A549 (cell line): ENCODE measurements around the gene SYT3. TPM values are rescaled to one million over a fixed set of nuclear protein-coding genes. Genes with fewer than 3 reads are reported as not detected.
A peak's percentile ranks its signal among the peaks of the same experiment; 100 is the strongest.

Experiments
- BHLHE40 ChIP-seq: IDR thresholded peaks from 2 replicates; pipeline ENCODE4 v1.6.1; 2012; ENCODE audit warnings: low read depth, low read length, inconsistent platforms
- CBX8 ChIP-seq: fragments of 200-600 bp; sonication (generic); IDR thresholded peaks from 2 replicates; pipeline ENCODE4 v1.6.1; 2016
- CEBPB ChIP-seq, 2 experiments: fragments of >200 bp in 1 of 2; sonication (Bioruptor Twin) in 1 of 2; formaldehyde crosslinking in 1 of 2; IDR thresholded peaks; 2 replicates each; pipeline ENCODE4 v1.6.1; 2012 to 2016
- EHF ChIP-seq: fragments of 250-450 bp; sonication (Bioruptor Pico); IDR thresholded peaks from 2 replicates; pipeline ENCODE4 v1.5.0; 2020; ENCODE audit warnings: mild to moderate bottlenecking
- FOSB ChIP-seq: fragments of 250-450 bp; sonication (Bioruptor Pico); IDR thresholded peaks from 2 replicates; pipeline ENCODE4 v1.5.0; 2020; ENCODE audit warnings: mild to moderate bottlenecking, moderate library complexity
- GATA3 ChIP-seq: IDR thresholded peaks from 2 replicates; pipeline ENCODE4 v1.6.1; 2012; ENCODE audit warnings: borderline replicate concordance
- HDAC2 ChIP-seq: fragments of 200-600 bp; sonication (generic); IDR thresholded peaks from 2 replicates; pipeline ENCODE4 v1.6.1; 2016
- JUN ChIP-seq, 2 experiments: fragments of >200 bp; sonication (Bioruptor Twin); formaldehyde crosslinking; IDR thresholded peaks; 2 replicates in 1 of 2; 3 replicates in 1 of 2; pipeline ENCODE4 v1.6.1; 2016 to 2017
- JUNB ChIP-seq: fragments of >200 bp; sonication (Bioruptor Twin); formaldehyde crosslinking; IDR thresholded peaks from 2 replicates; pipeline ENCODE4 v1.6.1; 2016
- KDM1A ChIP-seq: fragments of 200-600 bp; sonication (generic); IDR thresholded peaks from 2 replicates; pipeline ENCODE4 v1.6.1; 2016; ENCODE audit warnings: low read depth, mild to moderate bottlenecking
- MYC ChIP-seq: IDR thresholded peaks from 2 replicates; pipeline ENCODE4 v1.6.1; 2012; ENCODE audit warnings: mild to moderate bottlenecking, inconsistent platforms, low read length, improper control_type of control experiment, borderline replicate concordance
- RARB ChIP-seq: fragments of 250-450 bp; sonication (Bioruptor Pico); IDR thresholded peaks from 2 replicates; pipeline ENCODE4 v1.8.0; 2021; ENCODE audit warnings: mild to moderate bottlenecking, moderate library complexity
- RCOR1 ChIP-seq: fragments of 150-350 bp; IDR thresholded peaks from 2 replicates; pipeline ENCODE4 v1.6.1; 2014; ENCODE audit warnings: antibody characterized with exemption, low read length, low read depth
- TFCP2L1 ChIP-seq: fragments of 250-450 bp; sonication (Bioruptor Pico); IDR thresholded peaks from 2 replicates; pipeline ENCODE4 v1.5.0; 2021; ENCODE audit warnings: mild to moderate bottlenecking
- ZC3H11A ChIP-seq: fragments of 450-650 bp; IDR thresholded peaks from 2 replicates; pipeline ENCODE4 v1.6.1; 2014; ENCODE audit warnings: antibody characterized with exemption, mild to moderate bottlenecking
- ZFP36 ChIP-seq: fragments of 450-650 bp; IDR thresholded peaks from 2 replicates; pipeline ENCODE4 v1.6.1; 2014; ENCODE audit warnings: borderline replicate concordance; ENCODE audit not compliant: partially characterized antibody
- ZNF302 ChIP-seq: fragments of 250-450 bp; sonication (Bioruptor Pico); IDR thresholded peaks from 2 replicates; pipeline ENCODE4 v1.9.0; 2021; ENCODE audit warnings: inconsistent platforms, mild to moderate bottlenecking, moderate library complexity
- ZSCAN20 ChIP-seq: fragments of 250-450 bp; sonication (Bioruptor Pico); IDR thresholded peaks from 2 replicates; pipeline ENCODE4 v1.8.0; 2022; ENCODE audit warnings: mild to moderate bottlenecking, moderate library complexity
- polyA plus RNA-seq, 4 experiments: library from polyadenylated mRNA; depleted of rRNA in 3 of 4; stranded (reverse); fragments of >200 nt; fragmentation: RNase III in 1 of 4; extraction: RNeasy Plus Mini Kit Qiagen cat#74134 plus additional on column Dnase treatment in 1 of 4; gene quantifications; 2 replicates in 3 of 4; 3 replicates in 1 of 4; pipeline ENCODE4 v1.2.3, GENCODE V29; 2011 to 2017
- TF ChIP-seq, protein P1 (sequence below): fragments of >200 bp; sonication (Bioruptor Twin); formaldehyde crosslinking; IDR thresholded peaks from 3 replicates; pipeline ENCODE4 v1.6.1; 2016
- TF ChIP-seq, protein P2 (sequence below): fragments of 250-450 bp; sonication (Bioruptor Pico); IDR thresholded peaks from 2 replicates; pipeline ENCODE4 v1.5.0; 2021; ENCODE audit warnings: mild to moderate bottlenecking, moderate library complexity, borderline replicate concordance
- TF ChIP-seq, protein P3 (sequence below): IDR thresholded peaks from 2 replicates; pipeline ENCODE4 v1.6.1; 2012; ENCODE audit warnings: low read depth, borderline replicate concordance
- TF ChIP-seq, protein P4 (sequence below): fragments of >200 bp; sonication (Bioruptor Twin); formaldehyde crosslinking; IDR thresholded peaks from 3 replicates; pipeline ENCODE4 v1.5.1; 2016
- TF ChIP-seq, protein P5 (sequence below): fragments of 450-650 bp; IDR thresholded peaks from 2 replicates; pipeline ENCODE4 v1.6.1; 2014; ENCODE audit warnings: antibody characterized with exemption
- TF ChIP-seq, protein P6 (sequence below): fragments of >200 bp; sonication (Bioruptor Twin); formaldehyde crosslinking; IDR thresholded peaks from 2 replicates; pipeline ENCODE4 v1.6.1; 2016

Gene SYT3
- polyA plus RNA-seq, 2 of the 4 experiments (the other 2 are of a cell fraction) = 0.25 to 1.1 TPM

DNA sequence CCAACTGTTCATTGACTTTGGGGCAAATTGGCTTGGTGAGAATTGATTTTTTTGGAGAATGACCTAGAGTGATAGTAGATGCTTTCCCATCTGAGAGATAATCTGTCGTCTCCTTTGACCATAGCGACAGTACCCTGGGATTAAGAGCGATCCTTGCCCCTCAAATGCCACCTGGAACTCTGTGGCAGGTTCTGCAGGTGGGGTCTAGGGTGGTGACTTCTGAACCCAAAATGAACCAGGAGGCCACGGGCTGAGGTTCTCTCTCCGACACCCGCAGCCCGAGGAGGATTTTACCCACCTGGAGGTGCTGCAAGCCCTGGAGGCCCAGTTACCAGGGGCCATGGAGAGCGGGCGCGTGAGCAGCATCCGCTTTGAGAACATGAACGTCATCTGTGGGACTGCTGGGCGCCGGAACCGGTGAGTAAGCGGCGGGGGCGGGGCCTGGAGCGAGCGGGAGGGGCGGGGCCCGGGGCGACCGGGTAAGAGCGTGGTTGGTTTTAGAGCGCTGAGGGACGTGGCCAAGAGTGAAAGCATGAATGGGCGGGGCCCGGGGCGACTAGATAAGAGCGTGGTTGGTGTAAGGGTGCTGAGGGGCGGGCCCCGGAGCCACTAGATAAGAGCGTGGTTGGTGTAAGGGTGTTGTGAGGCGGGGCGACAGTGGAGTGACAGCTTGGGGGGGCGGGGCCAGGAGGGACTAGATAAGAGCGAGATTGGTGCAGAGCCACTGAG, 18.2 kb upstream of the SYT3 start (continued):
- TF ChIP-seq, protein P1, sequence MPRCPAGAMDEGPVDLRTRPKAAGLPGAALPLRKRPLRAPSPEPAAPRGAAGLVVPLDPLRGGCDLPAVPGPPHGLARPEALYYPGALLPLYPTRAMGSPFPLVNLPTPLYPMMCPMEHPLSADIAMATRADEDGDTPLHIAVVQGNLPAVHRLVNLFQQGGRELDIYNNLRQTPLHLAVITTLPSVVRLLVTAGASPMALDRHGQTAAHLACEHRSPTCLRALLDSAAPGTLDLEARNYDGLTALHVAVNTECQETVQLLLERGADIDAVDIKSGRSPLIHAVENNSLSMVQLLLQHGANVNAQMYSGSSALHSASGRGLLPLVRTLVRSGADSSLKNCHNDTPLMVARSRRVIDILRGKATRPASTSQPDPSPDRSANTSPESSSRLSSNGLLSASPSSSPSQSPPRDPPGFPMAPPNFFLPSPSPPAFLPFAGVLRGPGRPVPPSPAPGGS = peak; percentile 50; the same call in 1 of the 3 replicates
- no peak for TF ChIP-seq MYC
- peak; percentile 58 to 77; a peak in 4 of 5 replicates for TF ChIP-seq JUN (IDR thresholded peaks at IDR 0.05)
- TF ChIP-seq CEBPB (IDR thresholded peaks at IDR 0.05) = no peak
- TF ChIP-seq KDM1A = no peak
- TF ChIP-seq ZC3H11A = no peak
- TF ChIP-seq RARB (CRISPR knock-in tag) = no peak
- TF ChIP-seq FOSB = no peak
- 0 out of 2 replicates have a peak, but pooled peaks have one; percentile 27 for TF ChIP-seq BHLHE40
- TF ChIP-seq, protein P2, sequence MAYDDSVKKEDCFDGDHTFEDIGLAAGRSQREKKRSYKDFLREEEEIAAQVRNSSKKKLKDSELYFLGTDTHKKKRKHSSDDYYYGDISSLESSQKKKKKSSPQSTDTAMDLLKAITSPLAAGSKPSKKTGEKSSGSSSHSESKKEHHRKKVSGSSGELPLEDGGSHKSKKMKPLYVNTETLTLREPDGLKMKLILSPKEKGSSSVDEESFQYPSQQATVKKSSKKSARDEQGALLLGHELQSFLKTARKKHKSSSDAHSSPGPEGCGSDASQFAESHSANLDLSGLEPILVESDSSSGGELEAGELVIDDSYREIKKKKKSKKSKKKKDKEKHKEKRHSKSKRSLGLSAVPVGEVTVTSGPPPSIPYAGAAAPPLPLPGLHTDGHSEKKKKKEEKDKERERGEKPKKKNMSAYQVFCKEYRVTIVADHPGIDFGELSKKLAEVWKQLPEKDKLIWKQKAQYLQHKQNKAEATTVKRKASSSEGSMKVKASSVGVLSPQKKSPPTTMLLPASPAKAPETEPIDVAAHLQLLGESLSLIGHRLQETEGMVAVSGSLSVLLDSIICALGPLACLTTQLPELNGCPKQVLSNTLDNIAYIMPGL (CRISPR knock-in tag) = no peak
- no peak for TF ChIP-seq ZFP36
- TF ChIP-seq GATA3 = no peak
- TF ChIP-seq, protein P3, sequence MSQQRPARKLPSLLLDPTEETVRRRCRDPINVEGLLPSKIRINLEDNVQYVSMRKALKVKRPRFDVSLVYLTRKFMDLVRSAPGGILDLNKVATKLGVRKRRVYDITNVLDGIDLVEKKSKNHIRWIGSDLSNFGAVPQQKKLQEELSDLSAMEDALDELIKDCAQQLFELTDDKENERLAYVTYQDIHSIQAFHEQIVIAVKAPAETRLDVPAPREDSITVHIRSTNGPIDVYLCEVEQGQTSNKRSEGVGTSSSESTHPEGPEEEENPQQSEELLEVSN = 0 out of 2 replicates have a peak, but pooled peaks have one; percentile 23
- TF ChIP-seq ZSCAN20 (CRISPR knock-in tag) = no peak
- TF ChIP-seq RCOR1 = no peak
- TF ChIP-seq, protein P4, sequence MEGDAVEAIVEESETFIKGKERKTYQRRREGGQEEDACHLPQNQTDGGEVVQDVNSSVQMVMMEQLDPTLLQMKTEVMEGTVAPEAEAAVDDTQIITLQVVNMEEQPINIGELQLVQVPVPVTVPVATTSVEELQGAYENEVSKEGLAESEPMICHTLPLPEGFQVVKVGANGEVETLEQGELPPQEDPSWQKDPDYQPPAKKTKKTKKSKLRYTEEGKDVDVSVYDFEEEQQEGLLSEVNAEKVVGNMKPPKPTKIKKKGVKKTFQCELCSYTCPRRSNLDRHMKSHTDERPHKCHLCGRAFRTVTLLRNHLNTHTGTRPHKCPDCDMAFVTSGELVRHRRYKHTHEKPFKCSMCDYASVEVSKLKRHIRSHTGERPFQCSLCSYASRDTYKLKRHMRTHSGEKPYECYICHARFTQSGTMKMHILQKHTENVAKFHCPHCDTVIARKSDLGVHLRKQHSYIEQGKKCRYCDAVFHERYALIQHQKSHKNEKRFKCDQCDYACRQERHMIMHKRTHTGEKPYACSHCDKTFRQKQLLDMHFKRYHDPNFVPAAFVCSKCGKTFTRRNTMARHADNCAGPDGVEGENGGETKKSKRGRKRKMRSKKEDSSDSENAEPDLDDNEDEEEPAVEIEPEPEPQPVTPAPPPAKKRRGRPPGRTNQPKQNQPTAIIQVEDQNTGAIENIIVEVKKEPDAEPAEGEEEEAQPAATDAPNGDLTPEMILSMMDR = no peak
- no peak for TF ChIP-seq ZNF302 (CRISPR knock-in tag)
- peak; percentile 41; the same call in 1 of the 2 replicates for TF ChIP-seq EHF
- TF ChIP-seq TFCP2L1 (CRISPR knock-in tag) = no peak
- no peak for TF ChIP-seq CBX8
- TF ChIP-seq JUNB = no peak
- no peak for TF ChIP-seq HDAC2
- TF ChIP-seq, protein P5, sequence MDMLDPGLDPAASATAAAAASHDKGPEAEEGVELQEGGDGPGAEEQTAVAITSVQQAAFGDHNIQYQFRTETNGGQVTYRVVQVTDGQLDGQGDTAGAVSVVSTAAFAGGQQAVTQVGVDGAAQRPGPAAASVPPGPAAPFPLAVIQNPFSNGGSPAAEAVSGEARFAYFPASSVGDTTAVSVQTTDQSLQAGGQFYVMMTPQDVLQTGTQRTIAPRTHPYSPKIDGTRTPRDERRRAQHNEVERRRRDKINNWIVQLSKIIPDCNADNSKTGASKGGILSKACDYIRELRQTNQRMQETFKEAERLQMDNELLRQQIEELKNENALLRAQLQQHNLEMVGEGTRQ = peak; percentile 34; the same call in 1 of the 2 replicates
- TF ChIP-seq, protein P6, sequence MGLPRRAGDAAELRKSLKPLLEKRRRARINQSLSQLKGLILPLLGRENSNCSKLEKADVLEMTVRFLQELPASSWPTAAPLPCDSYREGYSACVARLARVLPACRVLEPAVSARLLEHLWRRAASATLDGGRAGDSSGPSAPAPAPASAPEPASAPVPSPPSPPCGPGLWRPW = no peak
